Psoas muscle (tissue), 8 donors: ENCODE results near the gene MARK4. TPM values are rescaled to one million over a fixed set of nuclear protein-coding genes. Genes with fewer than 3 reads are reported as not detected.

Experiments
- ATAC-seq, 4 donors: fragments of 200-7000 bp; cut with Tn5 transposase; one replicate each; pipeline ENCODE4 v1.9.1; 2020; ENCODE audit warnings: moderate library complexity in 3 of 4, mild to moderate bottlenecking in 2 of 4
- DNase-seq, 2 donors: peaks; one replicate each; pipeline ENCODE4 v3.0.0-alpha.2; 2020
- H3K27ac ChIP-seq: fragments of 200-600 bp; one replicate; pipeline ENCODE4 v1.8.0; 2022
- H3K27me3 ChIP-seq, 3 donors: fragments of 200-600 bp in 1 of 3; one replicate each; pipeline versions ENCODE4 v1.6.1 to v1.8.0; 2013 to 2022; ENCODE audit warnings: low read length in 2 of 3, mild to moderate bottlenecking in 2 of 3, moderate library complexity in 1 of 3; ENCODE audit not compliant: insufficient read depth in 3 of 3
- H3K36me3 ChIP-seq, 2 donors: fragments of 200-600 bp in 1 of 2; one replicate each; pipeline versions ENCODE4 v1.6.1 to v1.8.0; 2013 to 2022; ENCODE audit warnings: low read depth in 1 of 2, mild to moderate bottlenecking in 1 of 2, moderate library complexity in 1 of 2; ENCODE audit not compliant: insufficient read depth in 1 of 2
- H3K4me1 ChIP-seq: fragments of 200-600 bp; one replicate; pipeline ENCODE4 v1.8.0; 2022
- H3K4me3 ChIP-seq: fragments of 200-600 bp; one replicate; pipeline ENCODE4 v1.8.0; 2022; ENCODE audit warnings: mild to moderate bottlenecking
- H3K9me3 ChIP-seq: fragments of 200-600 bp; one replicate; pipeline ENCODE4 v1.8.0; 2022
- WGBS, 3 donors: extraction: QIAGEN DNeasy Blood & Tissue Kit; methylation state at CpG; one replicate each; pipeline versions ENCODE4 v1.1.6 to v1.1.7; 2013; 5-methylcytosine and 5-hydroxymethylcytosine counted together
- intact Hi-C, 2 donors: fragments of 100-400 bp; cut with DNase I; formaldehyde crosslinking; loops; one replicate each; pipeline versions ENCODE4 v1.11.0 to v1.14.2; 2022
- polyA plus RNA-seq, 3 donors: library from polyadenylated mRNA; stranded (reverse); fragments of 200-250 nt; gene quantifications; one replicate each; pipeline ENCODE4 v1.2.3, GENCODE V29; 2013
- total RNA-seq, 4 donors: library from RNA; stranded (reverse); fragmentation: NEBNext Ultra II Directional in 2 of 4; extraction: Animal tissue kit (Norgen Biotek cat#: 25700) in 2 of 4; gene quantifications; one replicate each; pipeline versions ENCODE4 v1.2.1 to v1.2.4, GENCODE V29; 2021 to 2023
- TF ChIP-seq, protein P1 (sequence below): fragments of 200-600 bp; IDR thresholded peaks from one replicate; pipeline ENCODE4 v1.8.0; 2022; ENCODE audit warnings: antibody characterized with exemption
- donor health status: healthy with polysubstance abuse.
- donor health status: DM: no; HTN: no; CAD: no; lungs with moderate emphysema.
- donor health status: Bipolar disorder and iron deficiency.
- donor health status: healthy.
- donor health status: DM: yes; HTN: yes; CAD: no.
- donor health status: DM: no; HTN: no; CAD: no.
- donor health status: DM: no; HTN: no; CAD: no.
- donor health status: DM: yes; HTN: yes; CAD: no.

The MARK4 gene
- total and polyA plus RNA-seq, 7 donors: 11.0 to 37.7 (median 29.7) TPM

DNA sequence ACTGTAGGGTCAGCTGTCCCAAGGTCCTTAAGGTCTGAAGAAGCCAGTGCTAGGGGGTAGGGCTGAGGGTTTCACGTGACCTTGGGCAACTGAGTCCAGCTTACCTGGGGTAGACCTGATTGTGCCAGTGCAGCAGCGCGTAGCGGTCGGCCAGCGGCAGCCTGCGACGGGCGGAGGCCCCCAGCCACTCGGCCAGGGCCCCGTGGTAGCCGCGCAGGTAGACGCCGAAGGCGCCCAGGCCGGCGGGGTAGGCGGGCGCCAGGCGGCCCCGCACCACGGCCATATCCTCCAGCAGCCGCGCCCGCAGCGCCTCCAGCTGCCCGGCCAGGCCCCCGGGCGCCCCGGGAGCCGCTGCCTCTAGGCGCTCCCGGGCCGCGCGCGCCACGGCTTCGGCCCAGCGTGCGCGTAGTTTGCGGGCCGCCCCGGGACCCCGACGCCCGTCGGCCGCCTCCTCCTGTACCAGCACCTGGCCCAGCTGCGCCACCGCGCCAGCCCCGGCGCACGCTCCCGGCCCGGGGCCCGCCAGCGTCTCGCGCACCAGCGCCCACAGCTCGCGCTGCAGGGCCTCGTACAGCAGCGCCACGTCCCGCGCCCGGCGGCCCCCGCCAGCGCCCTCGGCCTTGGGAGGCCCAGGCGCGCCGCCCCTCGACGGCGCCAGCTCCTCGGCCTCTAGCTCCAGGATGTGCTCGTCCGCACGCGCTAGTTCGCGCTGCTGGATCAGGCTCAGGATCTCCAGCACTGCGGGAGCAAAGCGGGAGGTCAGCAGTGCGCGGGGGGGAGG, 16.8 kb upstream of the MARK4 start:
- Histone ChIP-seq H3K9me3 (no peaks in the 10 kb centered on the region), H3K27ac (no peak overlapping the region), H3K27me3 (peaks cover 0 to 22% (median 16%) of the 10 kb centered on the region in 3 donors), H3K4me3 (no peak overlapping the region), H3K36me3 (no peaks in the 10 kb centered on the region), H3K4me1 (no peaks in the 10 kb centered on the region)
- ATAC-seq (no peak), DNase-seq (no peak)
- intact Hi-C loops: no loop called here
- WGBS, 3 donors: 31 to 38% (median 34%) methylated on average over 38 to 93 of the region's 93 CpGs
- TF ChIP-seq, protein P1, sequence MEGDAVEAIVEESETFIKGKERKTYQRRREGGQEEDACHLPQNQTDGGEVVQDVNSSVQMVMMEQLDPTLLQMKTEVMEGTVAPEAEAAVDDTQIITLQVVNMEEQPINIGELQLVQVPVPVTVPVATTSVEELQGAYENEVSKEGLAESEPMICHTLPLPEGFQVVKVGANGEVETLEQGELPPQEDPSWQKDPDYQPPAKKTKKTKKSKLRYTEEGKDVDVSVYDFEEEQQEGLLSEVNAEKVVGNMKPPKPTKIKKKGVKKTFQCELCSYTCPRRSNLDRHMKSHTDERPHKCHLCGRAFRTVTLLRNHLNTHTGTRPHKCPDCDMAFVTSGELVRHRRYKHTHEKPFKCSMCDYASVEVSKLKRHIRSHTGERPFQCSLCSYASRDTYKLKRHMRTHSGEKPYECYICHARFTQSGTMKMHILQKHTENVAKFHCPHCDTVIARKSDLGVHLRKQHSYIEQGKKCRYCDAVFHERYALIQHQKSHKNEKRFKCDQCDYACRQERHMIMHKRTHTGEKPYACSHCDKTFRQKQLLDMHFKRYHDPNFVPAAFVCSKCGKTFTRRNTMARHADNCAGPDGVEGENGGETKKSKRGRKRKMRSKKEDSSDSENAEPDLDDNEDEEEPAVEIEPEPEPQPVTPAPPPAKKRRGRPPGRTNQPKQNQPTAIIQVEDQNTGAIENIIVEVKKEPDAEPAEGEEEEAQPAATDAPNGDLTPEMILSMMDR: no peak

DNA sequence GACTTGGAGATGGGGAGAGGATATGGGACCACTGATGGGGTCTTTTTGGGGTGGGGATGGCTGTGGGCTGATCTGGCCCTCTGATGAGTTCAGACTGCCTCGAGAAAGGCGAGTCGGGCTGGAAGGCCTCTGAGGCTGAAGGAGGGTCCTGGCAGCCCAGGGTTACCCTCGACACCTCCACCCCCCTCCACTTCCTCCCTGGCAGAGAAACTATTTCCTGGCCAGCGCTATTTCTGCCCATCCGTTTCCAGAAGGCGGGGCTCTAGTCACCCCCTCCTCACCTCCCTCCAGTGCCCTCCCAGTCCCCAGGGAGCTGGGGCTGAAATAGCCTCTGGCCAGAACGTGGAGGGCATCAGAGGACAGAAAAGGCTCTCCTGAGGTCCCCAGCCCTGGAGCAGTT, 15.6 kb upstream of the MARK4 start:
- ATAC-seq (no peak), DNase-seq (no peak)
- Histone ChIP-seq H3K27me3 (peaks cover 0 to 22% (median 16%) of the 10 kb centered on the region in 3 donors), H3K27ac (no peak overlapping the region), H3K4me1 (no peaks in the 10 kb centered on the region), H3K9me3 (no peaks in the 10 kb centered on the region), H3K4me3 (no peak overlapping the region), H3K36me3 (no peaks in the 10 kb centered on the region)
- intact Hi-C loops: no loop called here
- TF ChIP-seq, protein P1: no peak
- 11 to 15% (median 13%) methylated on average over 4 to 8 of the region's 8 CpGs for WGBS, 3 donors

- TF ChIP-seq, protein P1: no peak
- intact Hi-C loops: no loop called here
- H3K4me3 ChIP-seq: no peak overlapping the region
- H3K27me3 ChIP-seq: peaks cover 0 to 16% (median 16%) of the 10 kb centered on the region in 3 donors
- no peaks in the 10 kb centered on the region for H3K4me1 ChIP-seq
- ATAC-seq (no peak), DNase-seq (no peak)
- H3K9me3 ChIP-seq: no peaks in the 10 kb centered on the region
- no peak overlapping the region for H3K27ac ChIP-seq
- 78 to 81% (median 79%) methylated on average over 21 to 25 of the region's 25 CpGs for WGBS, 3 donors
- H3K36me3 ChIP-seq: no peaks in the 10 kb centered on the region
Measured at GRCh38 chr19:45238556-45238955, 12.5 kb upstream of the MARK4 start.

GRCh38 chr19:45243144-45243732, 7.8 kb upstream of the MARK4 start:
- ATAC-seq (no peak), DNase-seq (no peak)
- 69 to 72% (median 70%) methylated on average over 13 of the region's 13 CpGs for WGBS, 3 donors
- no peak overlapping the region for H3K4me3 ChIP-seq
- H3K4me1 ChIP-seq: no peaks in the 10 kb centered on the region
- no peaks in the 10 kb centered on the region for H3K9me3 ChIP-seq
- H3K36me3 ChIP-seq: no peaks in the 10 kb centered on the region
- intact Hi-C loops: no loop called here
- TF ChIP-seq, protein P1: no peak
- no peak overlapping the region for H3K27ac ChIP-seq
- peaks cover 0 to 4% (median 0%) of the 10 kb centered on the region in 3 donors for H3K27me3 ChIP-seq
